Measurements from ENCODE around the gene ARID1B.

Gene ARID1B

GRCh38 chr6:157157258-157157657 lies 380.1 kb downstream of the ARID1B start:
- ATAC-seq (no peak), DNase-seq (ENCODE audit: low spot score in 2 of 2) (no peak)
- H3K36me3 Mint-ChIP-seq = peaks cover 33% of the 10 kb centered on the region
- H3K9me3 Mint-ChIP-seq = no peaks in the 10 kb centered on the region
- no peaks in the 10 kb centered on the region for H3K4me1 Mint-ChIP-seq
- H3K27ac Mint-ChIP-seq = no peak overlapping the region
- H3K4me3 Mint-ChIP-seq = no peak overlapping the region

- no peaks in the 10 kb centered on the region for H3K4me1 Mint-ChIP-seq
- H3K36me3 Mint-ChIP-seq = peaks cover 30% of the 10 kb centered on the region
- peak overlapping the region; percentile 9 for H3K27ac Mint-ChIP-seq
- H3K9me3 Mint-ChIP-seq = no peaks in the 10 kb centered on the region
- no peak overlapping the region for H3K4me3 Mint-ChIP-seq
- ATAC-seq (no peak), DNase-seq (ENCODE audit: low spot score in 2 of 2) (no peak)
Observed at GRCh38 chr6:157158456-157158855, 381.3 kb downstream of the ARID1B start.

GRCh38 chr6:157158897-157159296 lies 381.7 kb downstream of the ARID1B start:
- peaks cover 26% of the 10 kb centered on the region for H3K36me3 Mint-ChIP-seq

GRCh38 chr6:157159348-157159747 lies 382.2 kb downstream of the ARID1B start:
- peak overlapping the region; percentile 9 for H3K27ac Mint-ChIP-seq
- H3K36me3 Mint-ChIP-seq = peaks cover 21% of the 10 kb centered on the region
- no peak for DNase-seq (ENCODE audit: low spot score in 2 of 2)
- H3K9me3 Mint-ChIP-seq = no peaks in the 10 kb centered on the region
- ATAC-seq = no peak
- no peaks in the 10 kb centered on the region for H3K4me1 Mint-ChIP-seq
- no peak overlapping the region for H3K4me3 Mint-ChIP-seq

More at GRCh38 chr6:157158897-157159296, 381.7 kb downstream of the ARID1B start:
- Mint-ChIP-seq H3K4me1 (no peaks in the 10 kb centered on the region), H3K9me3 (no peaks in the 10 kb centered on the region), H3K27ac (peak overlapping the region; percentile 9), H3K4me3 (no peak overlapping the region)
- ATAC-seq (no peak), DNase-seq (ENCODE audit: low spot score in 2 of 2) (no peak)

GRCh38 chr6:157161912-157162311 lies 384.7 kb downstream of the ARID1B start:
- H3K9me3 Mint-ChIP-seq = no peaks in the 10 kb centered on the region
- DNase-seq (ENCODE audit: low spot score in 2 of 2) (no peak), ATAC-seq (no peak)
- H3K27ac Mint-ChIP-seq = peak overlapping the region; percentile 20
- H3K4me1 Mint-ChIP-seq = no peaks in the 10 kb centered on the region
- peaks cover 15% of the 10 kb centered on the region for H3K36me3 Mint-ChIP-seq
- no peak overlapping the region for H3K4me3 Mint-ChIP-seq

DNA sequence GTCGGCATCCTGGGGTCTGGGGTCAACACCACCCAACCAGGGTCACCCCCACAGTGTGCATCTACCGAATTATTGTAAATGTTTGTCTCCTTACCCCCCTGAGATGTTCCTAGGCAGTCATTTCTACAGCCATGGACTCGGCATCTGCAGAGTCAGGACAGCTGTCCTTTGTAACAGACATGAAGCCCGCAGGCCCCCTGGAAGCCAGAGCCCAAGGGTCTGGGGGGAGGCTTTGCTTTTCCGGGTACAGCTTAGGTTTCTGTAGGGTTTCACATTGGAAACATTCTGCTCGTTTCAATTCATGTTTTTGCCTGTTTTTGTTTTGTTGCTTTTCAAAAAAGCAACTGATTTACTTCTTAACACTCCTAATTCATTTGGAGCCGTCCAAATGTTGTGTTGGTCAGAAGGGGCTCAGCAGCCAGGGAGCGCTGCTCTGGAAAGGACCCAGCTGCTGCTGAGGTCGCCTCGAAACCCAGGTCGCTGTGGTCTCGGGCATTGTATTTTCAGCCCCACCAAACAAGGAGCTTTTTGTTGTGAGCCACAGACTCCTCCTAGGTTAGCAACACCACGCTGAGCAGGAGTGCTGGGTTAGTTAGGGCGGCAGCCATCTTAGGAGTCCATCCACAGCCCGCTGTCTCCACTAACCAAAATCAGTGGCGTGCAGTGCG lies 385.7 kb downstream of the ARID1B start:
- DNase-seq (ENCODE audit: low spot score in 2 of 2) = no peak
- peak overlapping the region; percentile 20 for H3K27ac Mint-ChIP-seq
- ATAC-seq = no peak

DNA sequence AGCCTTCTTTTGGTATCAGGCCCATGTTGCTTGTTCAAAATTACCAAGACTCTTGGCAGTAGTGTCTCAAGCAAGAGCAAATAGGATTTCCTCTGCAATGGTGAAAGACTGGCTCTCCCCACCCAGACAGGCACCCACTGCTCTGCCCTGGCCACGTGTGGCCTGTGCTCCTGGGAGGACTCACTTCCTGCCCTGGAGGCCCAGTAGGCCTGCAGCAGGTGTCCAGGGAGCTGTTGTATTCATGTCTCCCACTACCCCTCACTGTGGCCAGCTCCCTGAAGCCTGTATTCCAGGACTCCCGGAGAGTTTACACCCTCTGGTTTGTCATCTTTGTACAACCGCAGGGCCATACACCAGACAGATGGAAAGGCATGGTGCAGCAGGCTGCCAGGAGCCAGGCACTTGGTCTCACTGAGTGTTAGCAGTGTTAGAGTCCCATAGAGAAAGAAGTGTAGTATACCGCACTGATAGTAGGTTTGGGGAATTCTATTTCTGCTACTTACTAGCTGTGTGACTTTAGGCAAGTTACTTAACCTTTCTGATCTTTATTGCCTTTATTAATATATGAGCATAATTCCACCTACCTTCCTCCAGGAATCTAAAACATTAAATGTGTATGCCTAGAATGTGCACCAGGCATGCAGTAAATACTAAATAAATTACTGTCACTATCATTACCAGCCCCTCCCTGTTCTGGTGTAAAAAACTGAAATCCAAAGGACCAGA lies 386.4 kb downstream of the ARID1B start:
- ATAC-seq (no peak), DNase-seq (ENCODE audit: low spot score in 2 of 2) (no peak)
- Mint-ChIP-seq H3K27ac (no peak overlapping the region), H3K36me3 (peaks cover 27% of the 10 kb centered on the region), H3K4me3 (no peak overlapping the region), H3K4me1 (no peaks in the 10 kb centered on the region), H3K9me3 (no peaks in the 10 kb centered on the region)

More for the DNA sequence above, 385.7 kb downstream of the ARID1B start:
- Mint-ChIP-seq H3K9me3 (no peaks in the 10 kb centered on the region), H3K4me3 (no peak overlapping the region), H3K36me3 (peaks cover 20% of the 10 kb centered on the region), H3K4me1 (no peaks in the 10 kb centered on the region)

- no peaks in the 10 kb centered on the region for H3K4me1 Mint-ChIP-seq
- ATAC-seq (no peak), DNase-seq (ENCODE audit: low spot score in 2 of 2) (no peak)
- peaks cover 31% of the 10 kb centered on the region for H3K36me3 Mint-ChIP-seq
- no peaks in the 10 kb centered on the region for H3K9me3 Mint-ChIP-seq
- no peak overlapping the region for H3K27ac Mint-ChIP-seq
- no peak overlapping the region for H3K4me3 Mint-ChIP-seq
Observed at GRCh38 chr6:157164972-157165371, 387.8 kb downstream of the ARID1B start.

DNA sequence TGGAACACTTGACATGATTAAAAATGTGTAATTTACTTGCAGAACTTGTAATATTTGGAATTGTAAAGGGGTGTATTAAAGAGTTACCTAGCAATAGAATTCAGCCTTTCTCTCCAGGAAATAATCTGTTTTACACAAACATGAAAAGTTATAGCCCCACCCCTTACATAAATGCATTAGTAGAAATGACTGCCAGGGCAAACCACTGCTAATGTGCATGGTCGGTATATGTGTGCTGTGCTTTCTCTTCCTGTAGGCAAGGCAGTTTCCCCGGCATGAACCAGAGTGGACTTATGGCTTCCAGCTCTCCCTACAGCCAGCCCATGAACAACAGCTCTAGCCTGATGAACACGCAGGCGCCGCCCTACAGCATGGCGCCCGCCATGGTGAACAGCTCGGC lies 389.6 kb downstream of the ARID1B start:
- Mint-ChIP-seq H3K9me3 (no peaks in the 10 kb centered on the region), H3K4me1 (no peaks in the 10 kb centered on the region), H3K4me3 (no peak overlapping the region), H3K36me3 (peaks cover 31% of the 10 kb centered on the region), H3K27ac (no peak overlapping the region)
- no peak for ATAC-seq
- DNase-seq (ENCODE audit: low spot score in 2 of 2) = no peak

DNA sequence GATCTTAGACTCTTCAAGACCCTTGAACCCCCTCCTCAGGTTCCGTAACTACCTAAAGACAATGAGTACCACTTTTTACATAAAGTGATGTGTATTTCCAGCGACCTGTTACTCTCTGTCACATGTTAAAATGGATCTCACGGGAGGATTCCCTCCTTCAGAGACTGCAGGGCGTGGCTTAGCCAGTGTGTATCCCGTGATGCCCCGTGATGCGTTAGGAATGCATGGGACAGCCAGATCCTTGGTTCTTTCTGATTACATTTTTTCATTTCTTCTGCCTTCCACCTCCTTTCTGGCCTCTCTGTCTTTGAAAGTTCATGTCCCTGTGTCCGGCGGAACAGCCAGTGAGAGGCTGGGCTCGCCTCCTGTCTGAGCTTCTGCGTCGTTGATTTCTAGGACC lies 390.7 kb downstream of the ARID1B start:
- no peaks in the 10 kb centered on the region for H3K9me3 Mint-ChIP-seq
- DNase-seq (ENCODE audit: low spot score in 2 of 2) (no peak), ATAC-seq (no peak)
- H3K4me1 Mint-ChIP-seq = peaks cover 2% of the 10 kb centered on the region
- H3K27ac Mint-ChIP-seq = no peak overlapping the region
- peaks cover 31% of the 10 kb centered on the region for H3K36me3 Mint-ChIP-seq
- H3K4me3 Mint-ChIP-seq = no peak overlapping the region

- Mint-ChIP-seq H3K27ac (peak overlapping the region; percentile 29), H3K4me1 (peaks cover 5% of the 10 kb centered on the region), H3K36me3 (peaks cover 34% of the 10 kb centered on the region), H3K9me3 (no peaks in the 10 kb centered on the region), H3K4me3 (no peak overlapping the region)
- DNase-seq (ENCODE audit: low spot score in 2 of 2) (no peak), ATAC-seq (no peak)
Observed at GRCh38 chr6:157168471-157168870, 391.3 kb downstream of the ARID1B start.

DNA sequence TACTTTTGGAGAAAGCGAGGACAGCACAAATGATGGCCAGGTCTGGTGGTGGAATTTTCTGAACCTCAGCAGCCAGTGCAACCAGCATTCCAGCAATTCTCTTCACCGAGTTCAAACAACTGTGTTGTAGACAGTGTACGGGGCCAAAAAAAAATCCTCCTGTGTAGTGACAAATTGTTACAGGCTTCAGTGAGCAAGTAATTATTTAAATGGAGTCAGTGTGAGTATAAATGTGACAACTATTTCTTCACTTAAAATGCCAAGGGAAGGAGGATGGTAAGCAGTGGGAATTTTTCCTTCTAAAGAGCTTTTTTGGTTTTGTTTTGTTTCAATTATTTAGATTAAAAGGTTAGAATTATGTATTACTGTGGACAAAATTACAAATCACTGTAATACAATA lies 392.0 kb downstream of the ARID1B start:
- no peak for DNase-seq (ENCODE audit: low spot score in 2 of 2)
- no peak for ATAC-seq
- no peaks in the 10 kb centered on the region for H3K9me3 Mint-ChIP-seq
- H3K27ac Mint-ChIP-seq = peak overlapping the region; percentile 29
- peaks cover 5% of the 10 kb centered on the region for H3K4me1 Mint-ChIP-seq
- peaks cover 41% of the 10 kb centered on the region for H3K36me3 Mint-ChIP-seq
- H3K4me3 Mint-ChIP-seq = no peak overlapping the region

DNA sequence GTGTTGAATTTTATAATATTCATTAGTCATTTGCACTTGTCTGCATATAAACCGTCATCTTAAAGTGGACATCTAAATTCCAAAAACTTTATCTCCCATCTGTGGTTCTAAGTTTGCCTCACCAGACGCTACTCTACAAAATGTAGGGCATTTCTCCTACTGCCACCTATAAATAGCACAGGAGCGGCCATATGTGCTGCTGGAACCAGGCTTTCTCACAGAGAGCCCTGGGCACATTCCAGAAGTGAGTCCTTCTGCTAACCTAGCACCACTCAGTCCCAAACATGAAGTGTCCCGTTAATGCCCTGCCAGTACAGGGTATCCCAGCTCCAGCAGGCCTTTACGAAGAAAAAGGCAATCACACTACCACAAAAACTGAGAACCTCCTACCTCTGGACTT lies 392.5 kb downstream of the ARID1B start:
- H3K4me1 Mint-ChIP-seq = peaks cover 5% of the 10 kb centered on the region
- no peak overlapping the region for H3K4me3 Mint-ChIP-seq
- no peak for ATAC-seq
- H3K36me3 Mint-ChIP-seq = peaks cover 43% of the 10 kb centered on the region
- no peak for DNase-seq (ENCODE audit: low spot score in 2 of 2)
- peak overlapping the region; percentile 29 for H3K27ac Mint-ChIP-seq
- no peaks in the 10 kb centered on the region for H3K9me3 Mint-ChIP-seq

- DNase-seq (ENCODE audit: low spot score in 2 of 2) = no peak
- no peaks in the 10 kb centered on the region for H3K9me3 Mint-ChIP-seq
- H3K36me3 Mint-ChIP-seq = peaks cover 43% of the 10 kb centered on the region
- no peak overlapping the region for H3K4me3 Mint-ChIP-seq
- H3K4me1 Mint-ChIP-seq = peaks cover 5% of the 10 kb centered on the region
- peak overlapping the region; percentile 23 for H3K27ac Mint-ChIP-seq
- no peak for ATAC-seq
Observed at GRCh38 chr6:157170535-157170934, 393.4 kb downstream of the ARID1B start.

- peaks cover 5% of the 10 kb centered on the region for H3K4me1 Mint-ChIP-seq
- no peak overlapping the region for H3K4me3 Mint-ChIP-seq
- ATAC-seq (no peak), DNase-seq (ENCODE audit: low spot score in 2 of 2) (no peak)
- H3K36me3 Mint-ChIP-seq = peaks cover 42% of the 10 kb centered on the region
- no peaks in the 10 kb centered on the region for H3K9me3 Mint-ChIP-seq
- H3K27ac Mint-ChIP-seq = no peak overlapping the region
Observed at GRCh38 chr6:157171801-157172200, 394.6 kb downstream of the ARID1B start.

- ATAC-seq = no peak
- DNase-seq (ENCODE audit: low spot score in 2 of 2) = no peak
- Mint-ChIP-seq H3K4me3 (no peak overlapping the region), H3K9me3 (no peaks in the 10 kb centered on the region), H3K27ac (no peak overlapping the region), H3K4me1 (peaks cover 5% of the 10 kb centered on the region), H3K36me3 (peaks cover 37% of the 10 kb centered on the region)
Observed at GRCh38 chr6:157172231-157172701, 395.1 kb downstream of the ARID1B start.

Data from stimulated activated effector memory CD8-positive, alpha-beta T cell treated with anti-CD3 and anti-CD28 coated beads, Interleukin-12 subunit alpha, Interleukin-12 subunit beta, amount 100 ng/mL, for 72 hours (primary cell).